WTC11 (cell line): Measurements from ENCODE around the gene TSEN54.

Experiments
- NFYB ChIP-seq: sonication (generic); formaldehyde crosslinking; conservative IDR thresholded peaks from 2 replicates; pipeline ENCODE4 v1.8.0; 2022; ENCODE audit warnings: low read depth, missing genetic modification reagents
- ZNF263 ChIP-seq: sonication (generic); formaldehyde crosslinking; IDR thresholded peaks from 2 replicates; pipeline ENCODE4 v1.8.1; 2022; ENCODE audit warnings: low read depth, mild to moderate bottlenecking, moderate library complexity, missing genetic modification reagents
- TF ChIP-seq, protein P1 (sequence below): fragments of 200-600 bp; IDR thresholded peaks from 2 replicates; pipeline ENCODE4 v1.8.0; 2022; ENCODE audit warnings: antibody characterized with exemption
- TF ChIP-seq, protein P2 (sequence below): sonication (generic); formaldehyde crosslinking; IDR thresholded peaks from 2 replicates; pipeline ENCODE4 v1.8.1; 2023; ENCODE audit warnings: mild to moderate bottlenecking, missing genetic modification reagents, moderate library complexity
- TF ChIP-seq, protein P3 (sequence below): sonication (generic); formaldehyde crosslinking; IDR thresholded peaks from 2 replicates; pipeline ENCODE4 v1.8.0; 2022; ENCODE audit warnings: mild to moderate bottlenecking, missing genetic modification reagents

DNA sequence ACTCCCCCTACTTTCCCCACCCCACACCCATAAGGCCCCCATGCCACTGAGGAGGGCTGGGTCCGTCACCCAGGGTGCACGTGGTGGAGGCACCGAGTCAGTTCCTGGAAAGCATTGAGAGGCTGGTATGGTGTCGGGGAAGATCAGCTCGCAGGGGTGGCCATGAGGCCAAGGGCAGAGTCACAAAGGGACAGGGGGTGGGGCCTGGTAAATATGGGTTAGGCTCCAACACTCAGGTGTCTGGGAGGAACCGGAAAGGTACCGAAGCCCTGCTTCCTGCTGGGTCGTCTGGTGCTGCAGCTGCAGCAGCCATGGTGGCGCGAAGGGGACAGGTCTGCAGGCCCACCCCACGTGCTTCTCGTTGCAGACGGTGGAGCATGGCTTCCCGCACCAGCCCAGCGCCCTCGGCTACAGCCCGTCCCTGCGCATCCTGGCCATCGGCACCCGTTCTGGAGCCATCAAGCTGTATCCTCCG, 39.4 kb downstream of the TSEN54 start:
- TF ChIP-seq ZNF263 (CRISPR knock-in tag) = no peak
- TF ChIP-seq, protein P1, sequence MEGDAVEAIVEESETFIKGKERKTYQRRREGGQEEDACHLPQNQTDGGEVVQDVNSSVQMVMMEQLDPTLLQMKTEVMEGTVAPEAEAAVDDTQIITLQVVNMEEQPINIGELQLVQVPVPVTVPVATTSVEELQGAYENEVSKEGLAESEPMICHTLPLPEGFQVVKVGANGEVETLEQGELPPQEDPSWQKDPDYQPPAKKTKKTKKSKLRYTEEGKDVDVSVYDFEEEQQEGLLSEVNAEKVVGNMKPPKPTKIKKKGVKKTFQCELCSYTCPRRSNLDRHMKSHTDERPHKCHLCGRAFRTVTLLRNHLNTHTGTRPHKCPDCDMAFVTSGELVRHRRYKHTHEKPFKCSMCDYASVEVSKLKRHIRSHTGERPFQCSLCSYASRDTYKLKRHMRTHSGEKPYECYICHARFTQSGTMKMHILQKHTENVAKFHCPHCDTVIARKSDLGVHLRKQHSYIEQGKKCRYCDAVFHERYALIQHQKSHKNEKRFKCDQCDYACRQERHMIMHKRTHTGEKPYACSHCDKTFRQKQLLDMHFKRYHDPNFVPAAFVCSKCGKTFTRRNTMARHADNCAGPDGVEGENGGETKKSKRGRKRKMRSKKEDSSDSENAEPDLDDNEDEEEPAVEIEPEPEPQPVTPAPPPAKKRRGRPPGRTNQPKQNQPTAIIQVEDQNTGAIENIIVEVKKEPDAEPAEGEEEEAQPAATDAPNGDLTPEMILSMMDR = no peak
- TF ChIP-seq, protein P2, sequence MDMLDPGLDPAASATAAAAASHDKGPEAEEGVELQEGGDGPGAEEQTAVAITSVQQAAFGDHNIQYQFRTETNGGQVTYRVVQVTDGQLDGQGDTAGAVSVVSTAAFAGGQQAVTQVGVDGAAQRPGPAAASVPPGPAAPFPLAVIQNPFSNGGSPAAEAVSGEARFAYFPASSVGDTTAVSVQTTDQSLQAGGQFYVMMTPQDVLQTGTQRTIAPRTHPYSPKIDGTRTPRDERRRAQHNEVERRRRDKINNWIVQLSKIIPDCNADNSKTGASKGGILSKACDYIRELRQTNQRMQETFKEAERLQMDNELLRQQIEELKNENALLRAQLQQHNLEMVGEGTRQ (CRISPR knock-in tag) = no peak
- no peak for TF ChIP-seq NFYB
- TF ChIP-seq, protein P3, sequence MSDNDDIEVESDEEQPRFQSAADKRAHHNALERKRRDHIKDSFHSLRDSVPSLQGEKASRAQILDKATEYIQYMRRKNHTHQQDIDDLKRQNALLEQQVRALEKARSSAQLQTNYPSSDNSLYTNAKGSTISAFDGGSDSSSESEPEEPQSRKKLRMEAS = no peak
